Mesodermal cell (in vitro differentiated cells): ENCODE measurements around the gene FUCA1.

ENCODE experiments used
- H3K27ac ChIP-seq: 2 replicates; pipeline ENCODE4 v1.7.0; 2013; ENCODE audit warnings: mild to moderate bottlenecking, low read depth, low read length, moderate library complexity; ENCODE audit not compliant: severe bottlenecking
- H3K36me3 ChIP-seq: 2 replicates; pipeline ENCODE4 v1.7.1; 2013; ENCODE audit warnings: mild to moderate bottlenecking, low read length, moderate library complexity; ENCODE audit not compliant: control insufficient read depth, insufficient read depth
- H3K4me1 ChIP-seq: one replicate; pipeline ENCODE4 v1.7.1; 2013; ENCODE audit warnings: mild to moderate bottlenecking, low read length; ENCODE audit not compliant: insufficient read depth, control insufficient read depth, poor library complexity, severe bottlenecking
- H3K4me3 ChIP-seq: 2 replicates; pipeline ENCODE4 v1.7.0; 2013; ENCODE audit warnings: low read length, control low read depth, mild to moderate bottlenecking; ENCODE audit not compliant: insufficient read depth, poor library complexity, severe bottlenecking; ENCODE audit errors: extremely low read depth
- H3K9me3 ChIP-seq: 2 replicates; pipeline ENCODE4 v1.7.1; 2013; ENCODE audit warnings: mild to moderate bottlenecking, low read length, moderate library complexity; ENCODE audit not compliant: control insufficient read depth
- WGBS, 2 experiments: methylation state at CpG; one replicate each; pipeline ENCODE4 v1.1.5; 2013; ENCODE audit warnings: missing lambda C conversion rate in 2 of 2; ENCODE audit not compliant: insufficient coverage in 2 of 2; 5-methylcytosine and 5-hydroxymethylcytosine counted together

FUCA1 gene

DNA sequence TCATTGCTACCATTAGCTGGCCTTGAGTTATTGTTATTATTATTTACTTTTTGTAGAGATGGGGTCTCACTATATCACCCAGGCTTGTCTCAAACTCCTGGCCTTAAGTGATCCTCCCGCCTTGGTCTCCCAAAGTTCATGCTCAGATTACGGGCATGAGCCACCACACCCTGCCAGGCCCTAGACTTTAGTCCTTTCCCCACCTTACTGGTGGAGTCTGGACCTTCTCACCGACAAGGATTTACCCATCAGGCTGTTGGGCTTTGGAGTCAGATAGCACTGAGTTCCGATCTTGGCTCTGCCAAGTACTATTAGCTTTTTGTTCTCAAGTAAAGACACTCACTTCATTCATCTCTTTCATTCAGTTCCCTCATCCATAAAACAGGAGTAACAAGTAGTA, 27.9 kb upstream of the FUCA1 start:
- no peak overlapping the region for H3K27ac ChIP-seq
- WGBS, 2 experiments, result 62 to 100% methylated on average over 2 to 4 of the region's 4 CpGs
- H3K4me3 ChIP-seq, result no peak overlapping the region
- no peaks in the 10 kb centered on the region for H3K36me3 ChIP-seq
- H3K9me3 ChIP-seq, result no peaks in the 10 kb centered on the region
- H3K4me1 ChIP-seq, result no peaks in the 10 kb centered on the region

DNA sequence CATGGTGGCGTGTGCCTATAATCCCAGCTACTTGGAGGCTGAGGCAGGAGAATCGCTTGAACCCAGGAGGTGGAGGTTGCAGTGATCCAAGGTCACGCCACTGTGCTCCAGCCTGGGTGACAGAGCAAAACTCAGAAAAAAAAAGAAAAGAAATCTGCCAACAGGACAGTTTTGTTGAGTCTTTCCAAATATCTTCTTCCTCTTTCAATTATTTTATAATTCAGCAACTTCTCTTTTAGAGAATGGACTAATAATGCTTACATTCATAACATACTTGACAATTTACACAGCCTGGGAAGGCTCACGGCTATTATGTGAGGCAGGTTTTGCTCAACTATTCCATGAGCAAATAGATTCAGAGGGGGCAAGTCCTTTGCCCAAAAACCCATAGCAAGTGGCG, 27.0 kb upstream of the FUCA1 start:
- Histone ChIP-seq H3K36me3 (no peaks in the 10 kb centered on the region), H3K27ac (no peak overlapping the region), H3K9me3 (no peaks in the 10 kb centered on the region), H3K4me1 (no peaks in the 10 kb centered on the region), H3K4me3 (no peak overlapping the region)
- whole genome bisulfite sequencing, 2 experiments, result 93 to 96% methylated on average over 5 of the region's 5 CpGs

DNA sequence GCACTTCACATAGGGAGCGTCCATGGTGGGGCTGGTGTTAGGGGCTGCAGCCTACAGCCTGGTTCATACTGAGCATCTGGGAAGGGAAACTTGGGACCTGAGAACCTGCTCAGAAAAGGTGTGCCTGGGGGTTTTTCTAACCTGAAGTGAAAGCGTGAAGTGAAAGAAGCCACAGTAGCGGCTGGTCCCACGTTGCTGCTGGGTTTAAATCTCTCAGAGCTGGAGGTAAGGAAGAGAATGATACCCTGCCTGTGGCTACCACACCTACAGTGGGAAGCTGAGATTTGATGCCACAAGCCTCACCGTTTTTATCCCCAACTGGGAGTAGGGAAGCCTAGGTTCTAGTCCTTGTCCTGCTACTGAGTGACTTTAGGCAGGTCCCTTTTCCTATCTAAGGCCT, 21.0 kb upstream of the FUCA1 start:
- Histone ChIP-seq H3K4me1 (no peaks in the 10 kb centered on the region), H3K4me3 (no peak overlapping the region), H3K36me3 (no peaks in the 10 kb centered on the region), H3K9me3 (no peaks in the 10 kb centered on the region), H3K27ac (no peak overlapping the region)
- 92 to 93% methylated on average over 5 of the region's 5 CpGs for WGBS, 2 experiments

DNA sequence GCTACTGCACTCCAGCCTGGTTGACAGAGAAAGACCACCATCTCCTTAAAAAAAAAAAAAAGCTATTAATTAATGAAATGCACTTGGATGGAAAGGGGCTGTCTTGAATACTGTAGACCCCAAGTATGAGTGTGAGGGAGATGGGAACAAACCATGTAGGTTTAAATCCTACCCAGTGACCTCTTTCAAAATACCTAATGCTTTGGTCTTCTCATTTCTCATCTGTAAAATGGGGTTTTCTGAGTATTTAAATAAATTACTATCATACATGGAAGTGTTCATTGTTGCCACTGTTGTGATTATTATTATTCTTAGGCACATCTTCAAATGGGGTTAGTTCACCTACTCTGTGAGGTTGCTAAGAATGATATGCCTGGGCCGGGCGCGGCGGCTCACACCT, 17.1 kb upstream of the FUCA1 start:
- Histone ChIP-seq H3K27ac (no peak overlapping the region), H3K36me3 (no peaks in the 10 kb centered on the region), H3K4me1 (no peaks in the 10 kb centered on the region), H3K4me3 (no peak overlapping the region), H3K9me3 (no peaks in the 10 kb centered on the region)
- WGBS, 2 experiments, result 65% methylated on average over 4 of the region's 4 CpGs; no CpG with 5 or more reads in 1 of the 2 experiments

DNA sequence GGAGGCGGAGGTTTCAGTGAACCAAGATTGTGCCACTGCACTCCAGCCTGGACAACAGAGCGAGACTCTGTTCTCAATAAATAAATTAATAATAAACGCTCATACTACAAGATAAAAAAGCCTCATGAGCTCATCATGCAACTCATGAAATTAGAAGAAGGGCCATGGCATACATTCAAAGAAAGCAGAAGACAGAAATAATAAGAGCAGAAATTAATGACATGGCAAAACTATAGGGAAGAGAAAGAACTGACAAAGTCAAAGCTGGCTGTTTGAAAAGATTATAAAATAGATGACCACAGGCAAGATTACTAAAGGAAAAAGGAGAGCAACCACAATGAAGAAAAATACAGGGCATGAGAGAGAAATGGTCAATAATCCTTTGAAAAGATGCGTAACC, 14.7 kb upstream of the FUCA1 start:
- Histone ChIP-seq H3K36me3 (no peaks in the 10 kb centered on the region), H3K9me3 (peaks cover 17% of the 10 kb centered on the region), H3K4me3 (no peak overlapping the region), H3K27ac (no peak overlapping the region), H3K4me1 (no peaks in the 10 kb centered on the region)
- WGBS, 2 experiments, result 50% methylated on average over 2 of the region's 4 CpGs

DNA sequence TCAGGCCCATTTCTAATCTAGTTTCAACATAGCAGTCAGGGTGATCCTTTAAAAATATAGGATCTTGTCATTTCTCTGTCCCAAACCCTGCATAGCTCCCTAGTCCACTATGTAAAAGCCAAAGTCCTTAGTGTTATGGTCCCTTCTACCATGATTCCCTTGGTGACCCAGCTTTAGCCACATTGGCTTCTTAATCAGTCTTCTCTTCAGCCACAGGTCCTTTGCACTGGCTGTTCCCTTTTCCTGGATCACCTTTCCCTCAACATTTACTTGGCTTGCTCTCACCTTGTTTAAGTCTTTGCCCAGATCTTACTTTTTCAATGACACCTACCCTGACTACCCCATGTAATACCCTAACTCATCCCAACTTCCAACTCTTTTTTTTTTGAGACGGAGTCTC, 11.7 kb upstream of the FUCA1 start:
- Histone ChIP-seq H3K36me3 (no peaks in the 10 kb centered on the region), H3K4me1 (no peaks in the 10 kb centered on the region), H3K27ac (no peak overlapping the region), H3K9me3 (peaks cover 19% of the 10 kb centered on the region), H3K4me3 (no peak overlapping the region)
- WGBS, 2 experiments, result no CpG with 5 or more reads among the region's 1 CpG

DNA sequence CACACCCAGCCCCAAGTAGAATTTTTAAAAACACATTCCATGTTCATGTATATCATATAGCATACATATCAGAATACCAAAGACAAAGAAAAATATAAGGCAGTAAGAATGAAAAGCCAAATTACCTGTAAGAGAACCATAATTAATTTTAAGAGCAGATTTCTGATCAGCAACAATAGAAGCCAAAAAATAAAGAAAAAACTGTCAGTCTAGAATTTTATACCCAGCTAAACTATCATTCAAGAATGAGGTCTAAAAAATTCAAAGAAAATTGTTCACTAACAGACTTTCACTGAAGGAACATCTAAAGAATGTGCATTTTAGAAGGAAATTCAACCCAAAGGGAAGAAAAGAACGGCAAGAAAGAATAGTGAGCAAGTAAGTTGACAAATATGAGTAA, 10.6 kb upstream of the FUCA1 start:
- WGBS, 2 experiments, result no CpG with 5 or more reads among the region's 1 CpG
- Histone ChIP-seq H3K4me3 (no peak overlapping the region), H3K4me1 (no peaks in the 10 kb centered on the region)

DNA sequence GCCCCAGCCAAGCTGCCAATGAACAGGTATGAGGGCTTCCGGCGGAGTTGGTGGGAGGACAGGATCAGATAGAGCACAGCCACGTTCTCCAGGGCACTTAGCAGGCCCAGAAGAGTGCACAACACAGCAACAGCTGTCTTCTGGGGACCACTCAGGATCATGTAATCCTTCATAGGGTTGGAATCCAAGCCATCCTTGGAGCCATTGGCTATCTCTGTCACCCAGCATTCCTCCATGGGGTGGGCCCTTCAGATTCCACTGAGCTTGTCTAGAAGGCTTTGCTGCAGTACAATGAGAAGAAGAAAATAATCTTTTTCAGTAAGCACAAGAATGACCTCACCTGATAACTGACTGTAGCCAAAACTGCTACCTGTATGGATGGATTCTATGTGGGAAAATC, 7.3 kb upstream of the FUCA1 start:
- peaks cover 19% of the 10 kb centered on the region for H3K9me3 ChIP-seq
- 77 to 85% methylated on average over 3 of the region's 3 CpGs for WGBS, 2 experiments
- H3K4me1 ChIP-seq, result no peaks in the 10 kb centered on the region
- no peak overlapping the region for H3K27ac ChIP-seq
- no peak overlapping the region for H3K4me3 ChIP-seq
- no peaks in the 10 kb centered on the region for H3K36me3 ChIP-seq

More for the DNA sequence above, 10.6 kb upstream of the FUCA1 start:
- Histone ChIP-seq H3K27ac (no peak overlapping the region), H3K9me3 (peaks cover 19% of the 10 kb centered on the region), H3K36me3 (no peaks in the 10 kb centered on the region)

DNA sequence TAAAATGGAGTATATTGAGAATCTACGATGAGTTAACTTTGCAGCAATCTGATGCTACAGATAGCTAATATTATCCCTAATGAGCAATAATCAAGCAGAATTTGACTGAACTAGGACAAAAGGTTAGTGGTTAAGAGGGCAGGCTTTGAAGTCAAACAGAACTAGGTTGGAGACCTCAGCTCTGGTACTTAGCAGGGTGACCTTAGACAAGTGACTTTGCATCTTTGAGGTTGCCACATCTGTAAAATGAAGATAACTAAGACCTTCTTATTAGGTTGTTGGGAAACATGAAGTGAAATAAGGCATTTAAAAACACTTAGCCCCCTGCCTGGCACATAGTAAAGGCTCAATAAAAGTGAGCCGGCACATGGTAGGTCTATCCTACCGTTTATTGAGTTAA, 4.3 kb upstream of the FUCA1 start:
- no peak overlapping the region for H3K27ac ChIP-seq
- WGBS, 2 experiments, result 95 to 96% methylated on average over 2 to 3 of the region's 3 CpGs

DNA sequence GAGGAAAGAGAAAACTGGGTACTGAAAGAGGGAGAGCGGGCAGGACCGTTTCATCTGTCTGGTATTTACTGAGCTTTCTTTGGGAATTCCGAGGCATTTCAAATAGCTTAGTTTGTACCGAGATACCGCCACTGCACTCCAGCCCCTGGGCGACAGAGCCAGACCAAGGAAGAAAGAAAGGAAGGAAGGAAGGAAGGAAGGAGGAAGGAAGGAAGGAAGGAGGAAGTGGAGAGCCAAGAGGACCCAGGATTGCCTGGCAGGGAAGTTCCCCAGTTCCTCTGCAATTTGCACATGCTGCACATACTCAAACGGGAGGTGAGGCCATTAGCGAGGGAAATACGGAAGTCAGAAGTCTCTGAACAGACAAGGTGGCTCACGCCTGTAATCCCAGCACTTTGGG, 961 bp upstream of the FUCA1 start:
- WGBS, 2 experiments, result 86 to 90% methylated on average over 9 to 10 of the region's 10 CpGs

More for the DNA sequence above, 4.3 kb upstream of the FUCA1 start:
- Histone ChIP-seq H3K9me3 (no peaks in the 10 kb centered on the region), H3K36me3 (no peaks in the 10 kb centered on the region), H3K4me1 (no peaks in the 10 kb centered on the region), H3K4me3 (no peak overlapping the region)

DNA sequence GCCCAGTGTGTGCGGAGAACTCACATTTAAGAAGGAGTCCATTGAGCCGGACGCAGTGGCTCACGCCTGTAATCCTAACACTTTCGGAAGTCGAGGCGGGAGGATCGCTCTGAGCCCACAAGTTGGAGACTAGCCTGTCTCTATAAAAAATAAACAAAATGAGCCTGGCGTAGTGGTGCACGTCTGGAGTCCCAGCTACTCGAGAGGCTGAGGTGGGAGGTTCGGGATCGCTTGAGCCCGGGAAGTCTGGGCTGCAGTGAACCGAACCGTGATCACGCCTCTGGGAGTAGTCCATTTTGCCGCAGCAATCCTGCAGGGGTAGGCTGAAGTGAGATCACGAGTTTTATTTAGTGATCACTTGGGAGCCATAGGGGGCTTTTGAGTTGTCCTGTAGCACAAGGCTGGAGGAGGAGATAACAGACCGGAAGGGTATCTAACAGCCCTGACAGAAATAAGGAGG, 497 bp upstream of the FUCA1 start:
- WGBS, 2 experiments, result 64 to 65% methylated on average over 16 to 20 of the region's 20 CpGs
- Histone ChIP-seq H3K4me3 (peak overlapping the region; percentile 59), H3K27ac (no peak overlapping the region), H3K4me1 (no peaks in the 10 kb centered on the region), H3K9me3 (no peaks in the 10 kb centered on the region), H3K36me3 (no peaks in the 10 kb centered on the region)

More for the DNA sequence above, 961 bp upstream of the FUCA1 start:
- H3K27ac ChIP-seq, result no peak overlapping the region
- no peaks in the 10 kb centered on the region for H3K4me1 ChIP-seq
- H3K4me3 ChIP-seq, result no peak overlapping the region
- H3K9me3 ChIP-seq, result no peaks in the 10 kb centered on the region
- H3K36me3 ChIP-seq, result no peaks in the 10 kb centered on the region
